Renal pelvis (tissue), 4 donors: Measurements from ENCODE around the gene SRP14. TPM values are rescaled to one million over a fixed set of nuclear protein-coding genes. Genes with fewer than 3 reads are reported as not detected.
"Not testable (repeated sequence)": the region's sequence is repeated elsewhere in the genome, so short reads cannot be mapped to it uniquely, and the experiment has no call there.

Experiments
- DNase-seq: peaks from one replicate; pipeline ENCODE4 v3.0.0-alpha.2; 2013
- polyA plus RNA-seq, 3 donors: library from polyadenylated mRNA; unstranded; fragments of 120-200 nt; gene quantifications; one replicate each; pipeline ENCODE4 v1.2.1, GENCODE V29; 2013; ENCODE audit not compliant: insufficient read length in 3 of 3

Gene SRP14
- polyA plus RNA-seq, 3 donors, result 484 to 650 (median 540) TPM

GRCh38 chr15:40073716-40074490 is 34.9 kb upstream of the SRP14 start:
- not testable (repeated sequence) for DNase-seq

GRCh38 chr15:40072216-40072990 is 33.4 kb upstream of the SRP14 start:
- DNase-seq, result no peak

- DNase-seq, result no peak
Measured at GRCh38 chr15:40070608-40071218, 31.7 kb upstream of the SRP14 start.

- DNase-seq, result no peak
Measured at GRCh38 chr15:40070166-40070557, 31.2 kb upstream of the SRP14 start.

- peak; percentile 87 for DNase-seq
Measured at GRCh38 chr15:40069178-40070165, 30.5 kb upstream of the SRP14 start.

- DNase-seq, result no peak
Measured at GRCh38 chr15:40067921-40068624, 29.1 kb upstream of the SRP14 start.

GRCh38 chr15:40066589-40066988 is 27.6 kb upstream of the SRP14 start:
- DNase-seq, result no peak

GRCh38 chr15:40065166-40065565 is 26.2 kb upstream of the SRP14 start:
- DNase-seq, result no peak

- DNase-seq, result no peak
Measured at GRCh38 chr15:40064231-40064894, 25.4 kb upstream of the SRP14 start.

GRCh38 chr15:40063563-40064011 is 24.6 kb upstream of the SRP14 start:
- DNase-seq, result no peak

GRCh38 chr15:40062816-40063562 is 24.0 kb upstream of the SRP14 start:
- DNase-seq, result no peak

- no peak for DNase-seq
Measured at GRCh38 chr15:40061212-40061901, 22.4 kb upstream of the SRP14 start.

- DNase-seq, result peak; percentile 64
Measured at GRCh38 chr15:40060236-40060961, 21.4 kb upstream of the SRP14 start.

- DNase-seq, result no peak
Measured at GRCh38 chr15:40059821-40060220, 20.8 kb upstream of the SRP14 start.

GRCh38 chr15:40058476-40059140 is 19.6 kb upstream of the SRP14 start:
- DNase-seq, result no peak

GRCh38 chr15:40055576-40056293 is 16.8 kb upstream of the SRP14 start:
- no peak for DNase-seq
